G401 (cell line): ENCODE results near the gene INO80. TPM values are rescaled to one million over a fixed set of nuclear protein-coding genes. Genes with fewer than 3 reads are reported as not detected.

Source experiments
- DNase-seq: peaks from one replicate; pipeline ENCODE4 v3.0.0-alpha.2; 2015; ENCODE audit warnings: low spot score
- in situ Hi-C: cut with HindIII; loops from 2 replicates; pipeline ENCODE4 v1.10.0; 2016; ENCODE audit warnings: low sequenced_read_pairs, mixed read lengths
- total RNA-seq: library from RNA; depleted of rRNA; stranded (reverse); fragments of >200 nt; shearing (Covaris generic); gene quantifications from 2 replicates; pipeline ENCODE4 v1.2.3, GENCODE V29; 2014

The INO80 gene
- total RNA-seq, 1 experiment from 2014 or later: 35.6 TPM

GRCh38 chr15:41013691-41014414, 102.2 kb downstream of the INO80 start:
- in situ Hi-C loops: no loop called here
- DNase-seq: no peak

GRCh38 chr15:41011055-41011815, 104.8 kb downstream of the INO80 start:
- DNase-seq: no peak

GRCh38 chr15:41010345-41010744, 105.7 kb downstream of the INO80 start:
- DNase-seq: no peak
- in situ Hi-C loops: no loop called here

More at GRCh38 chr15:41011055-41011815, 104.8 kb downstream of the INO80 start:
- in situ Hi-C loops: no loop called here

- in situ Hi-C loops: no loop called here
Observed at GRCh38 chr15:41006479-41006878, 109.6 kb downstream of the INO80 start.

GRCh38 chr15:41004490-41004889, 111.6 kb downstream of the INO80 start:
- DNase-seq: no peak
- in situ Hi-C loops: no loop called here

More at GRCh38 chr15:41006479-41006878, 109.6 kb downstream of the INO80 start:
- DNase-seq: peak; percentile 61

GRCh38 chr15:41001524-41002214, 114.4 kb downstream of the INO80 start:
- DNase-seq: no peak
- in situ Hi-C loops: no loop called here

GRCh38 chr15:40999190-40999589, 116.9 kb downstream of the INO80 start:
- no peak for DNase-seq
- in situ Hi-C loops: no loop called here

- in situ Hi-C loops: no loop called here
- DNase-seq: no peak
Observed at GRCh38 chr15:40995656-40996055, 120.4 kb downstream of the INO80 start.

GRCh38 chr15:40992825-40993224, 123.3 kb downstream of the INO80 start:
- in situ Hi-C loops: no loop called here
- no peak for DNase-seq

GRCh38 chr15:40992241-40992741, 123.8 kb downstream of the INO80 start:
- DNase-seq: no peak
- in situ Hi-C loops: no loop called here

- no peak for DNase-seq
- in situ Hi-C loops: no loop called here
Observed at GRCh38 chr15:40991355-40991754, 124.7 kb downstream of the INO80 start.

- in situ Hi-C loops: no loop called here
- no peak for DNase-seq
Observed at GRCh38 chr15:40990789-40991188, 125.3 kb downstream of the INO80 start.

GRCh38 chr15:40990080-40990479, 126.0 kb downstream of the INO80 start:
- in situ Hi-C loops: no loop called here
- no peak for DNase-seq

GRCh38 chr15:40988156-40988555, 127.9 kb downstream of the INO80 start:
- no peak for DNase-seq
- in situ Hi-C loops: no loop called here

GRCh38 chr15:40986820-40987219, 129.3 kb downstream of the INO80 start:
- in situ Hi-C loops: no loop called here
- no peak for DNase-seq

- in situ Hi-C loops: no loop called here
- DNase-seq: no peak
Observed at GRCh38 chr15:40985541-40986330, 130.3 kb downstream of the INO80 start.

GRCh38 chr15:40984964-40985363, 131.1 kb downstream of the INO80 start:
- in situ Hi-C loops: no loop called here
- no peak for DNase-seq

GRCh38 chr15:40984406-40984805, 131.7 kb downstream of the INO80 start:
- no peak for DNase-seq
- in situ Hi-C loops: no loop called here

- in situ Hi-C loops: no loop called here
- no peak for DNase-seq
Observed at GRCh38 chr15:40982855-40983254, 133.2 kb downstream of the INO80 start.
